Fibroblast of lung (primary cell): ENCODE measurements around the gene ZNF267.
"Not testable (repeated sequence)": the region's sequence is repeated elsewhere in the genome, so short reads cannot be mapped to it uniquely, and the experiment has no call there.

Source experiments
- CTCF ChIP-seq, 2 donors: IDR thresholded peaks in 1 of 2; conservative IDR thresholded peaks in 1 of 2; 1 replicate in 1 of 2; 2 replicates in 1 of 2; pipeline ENCODE4 v1.5.1; 2011 to 2012; ENCODE audit warnings: low read length in 2 of 2, control low read depth in 1 of 2, inconsistent platforms in 1 of 2, low read depth in 1 of 2, mild to moderate bottlenecking in 1 of 2
- EZH2 ChIP-seq: IDR thresholded peaks from 2 replicates; pipeline ENCODE4 v1.5.1; 2012; ENCODE audit warnings: low read length, control low read depth, mild to moderate bottlenecking; ENCODE audit errors: missing control alignments

- not testable (repeated sequence) for TF ChIP-seq CTCF (conservative IDR thresholded peaks at IDR 0.05 in 1 of 2, IDR thresholded peaks at IDR 0.05 in 1 of 2; ENCODE audit: low read depth in 1 of 2, low read length in 2 of 2); EZH2
These were observed 37.2 kb upstream of the ZNF267 start for GRCh38 chr16:31836396-31836795.
